ENCODE data around the gene KIR3DL1.
"Not testable (repeated sequence)": the region's sequence is repeated elsewhere in the genome, so short reads cannot be mapped to it uniquely, and the experiment has no call there.

The KIR3DL1 gene

DNA sequence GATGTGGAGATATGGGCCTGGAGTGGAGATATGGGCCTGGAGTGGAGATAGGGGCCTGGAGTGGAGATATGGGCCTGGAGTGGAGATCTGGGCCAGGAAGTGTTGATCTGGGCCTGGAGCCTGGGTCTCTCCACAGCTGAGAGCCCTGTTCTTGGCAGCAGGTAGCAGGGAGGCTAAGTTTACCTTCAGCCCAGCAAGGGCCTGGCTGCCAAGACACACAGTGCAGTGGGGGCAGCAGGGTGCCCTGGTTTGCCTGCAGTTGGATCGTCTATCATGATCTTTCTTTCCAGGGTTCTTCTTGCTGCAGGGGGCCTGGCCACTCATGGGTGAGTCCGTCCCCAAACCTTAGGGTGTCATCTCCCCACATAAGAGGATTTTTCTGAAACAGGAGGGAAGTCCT lies 34.7 kb downstream of the KIR3DL1 start:
- TF ChIP-seq, protein P1, sequence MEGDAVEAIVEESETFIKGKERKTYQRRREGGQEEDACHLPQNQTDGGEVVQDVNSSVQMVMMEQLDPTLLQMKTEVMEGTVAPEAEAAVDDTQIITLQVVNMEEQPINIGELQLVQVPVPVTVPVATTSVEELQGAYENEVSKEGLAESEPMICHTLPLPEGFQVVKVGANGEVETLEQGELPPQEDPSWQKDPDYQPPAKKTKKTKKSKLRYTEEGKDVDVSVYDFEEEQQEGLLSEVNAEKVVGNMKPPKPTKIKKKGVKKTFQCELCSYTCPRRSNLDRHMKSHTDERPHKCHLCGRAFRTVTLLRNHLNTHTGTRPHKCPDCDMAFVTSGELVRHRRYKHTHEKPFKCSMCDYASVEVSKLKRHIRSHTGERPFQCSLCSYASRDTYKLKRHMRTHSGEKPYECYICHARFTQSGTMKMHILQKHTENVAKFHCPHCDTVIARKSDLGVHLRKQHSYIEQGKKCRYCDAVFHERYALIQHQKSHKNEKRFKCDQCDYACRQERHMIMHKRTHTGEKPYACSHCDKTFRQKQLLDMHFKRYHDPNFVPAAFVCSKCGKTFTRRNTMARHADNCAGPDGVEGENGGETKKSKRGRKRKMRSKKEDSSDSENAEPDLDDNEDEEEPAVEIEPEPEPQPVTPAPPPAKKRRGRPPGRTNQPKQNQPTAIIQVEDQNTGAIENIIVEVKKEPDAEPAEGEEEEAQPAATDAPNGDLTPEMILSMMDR (IDR thresholded peaks at IDR 0.05; ENCODE audit: low read depth, low read length, missing control alignments): no peak
- H3K4me3 ChIP-seq (replicated peaks; ENCODE audit: low read depth, low read length): no peak overlapping the region
- no peak for DNase-seq (ENCODE audit: extremely low read depth, low read depth)

DNA sequence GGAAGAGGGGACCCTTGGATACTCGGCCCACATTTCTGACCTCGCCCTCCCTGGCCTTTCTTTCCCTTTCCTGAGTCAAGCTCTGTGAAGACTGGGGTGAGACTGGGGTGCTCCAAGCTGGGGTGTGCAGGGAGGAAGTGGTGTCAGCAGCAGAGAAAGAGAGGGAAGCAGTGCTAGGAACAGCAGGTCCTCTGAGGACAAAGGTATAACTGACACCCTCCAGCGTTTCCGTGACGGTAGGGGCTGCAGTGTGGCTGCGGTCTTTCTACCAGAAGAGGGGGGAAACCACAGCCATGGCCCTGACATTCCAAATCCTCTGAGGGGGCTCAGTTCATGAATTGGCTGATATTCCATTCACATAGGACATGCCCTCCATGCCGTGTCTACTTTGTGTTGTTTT lies 35.1 kb downstream of the KIR3DL1 start:
- no peak for DNase-seq (ENCODE audit: extremely low read depth, low read depth)
- H3K4me3 ChIP-seq (replicated peaks; ENCODE audit: low read depth, low read length): no peak overlapping the region
- TF ChIP-seq, protein P1 (IDR thresholded peaks at IDR 0.05; ENCODE audit: low read depth, low read length, missing control alignments): no peak

DNA sequence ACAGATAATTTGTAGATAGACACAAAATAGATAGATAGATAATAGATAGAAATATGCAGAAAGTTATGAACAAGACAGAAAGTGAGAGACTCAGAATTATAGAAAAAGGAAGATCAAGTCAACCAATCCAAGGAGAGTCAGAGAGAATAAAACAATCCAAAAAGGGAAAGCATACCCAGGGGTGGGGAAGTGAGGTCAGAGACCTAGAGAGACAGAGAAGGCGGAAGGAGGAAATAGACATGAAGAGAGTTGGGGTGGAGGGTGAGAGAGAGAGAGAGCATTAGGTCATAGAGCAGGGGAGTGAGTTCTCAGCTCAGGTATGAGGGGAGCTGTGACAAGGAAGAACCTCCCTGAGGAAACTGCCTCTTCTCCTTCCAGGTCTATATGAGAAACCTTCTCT lies 39.0 kb downstream of the KIR3DL1 start:
- DNase-seq (ENCODE audit: extremely low read depth, low read depth); H3K4me3 ChIP-seq (replicated peaks; ENCODE audit: low read depth, low read length): not testable (repeated sequence)

DNA sequence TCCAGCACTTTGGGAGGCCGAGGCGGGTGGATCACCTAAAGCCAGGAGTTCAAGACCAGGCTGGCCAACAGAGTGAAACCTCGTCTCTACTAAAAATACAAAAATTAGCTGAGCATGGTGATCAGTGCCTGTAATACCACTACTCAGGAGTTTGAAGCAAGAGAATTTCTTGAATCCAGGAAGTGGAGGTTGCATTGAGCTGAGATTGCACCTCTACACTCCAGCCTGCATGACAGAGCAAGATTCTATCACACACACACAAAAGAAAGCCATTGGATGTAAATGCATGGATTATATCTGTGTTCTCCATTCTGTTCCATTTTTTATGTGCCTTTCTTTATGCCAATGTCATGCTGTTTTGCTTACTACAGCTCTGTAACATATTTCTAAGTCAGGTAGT lies 42.2 kb downstream of the KIR3DL1 start:
- H3K4me3 ChIP-seq (replicated peaks; ENCODE audit: low read depth, low read length); DNase-seq (ENCODE audit: extremely low read depth, low read depth): not testable (repeated sequence)

DNA sequence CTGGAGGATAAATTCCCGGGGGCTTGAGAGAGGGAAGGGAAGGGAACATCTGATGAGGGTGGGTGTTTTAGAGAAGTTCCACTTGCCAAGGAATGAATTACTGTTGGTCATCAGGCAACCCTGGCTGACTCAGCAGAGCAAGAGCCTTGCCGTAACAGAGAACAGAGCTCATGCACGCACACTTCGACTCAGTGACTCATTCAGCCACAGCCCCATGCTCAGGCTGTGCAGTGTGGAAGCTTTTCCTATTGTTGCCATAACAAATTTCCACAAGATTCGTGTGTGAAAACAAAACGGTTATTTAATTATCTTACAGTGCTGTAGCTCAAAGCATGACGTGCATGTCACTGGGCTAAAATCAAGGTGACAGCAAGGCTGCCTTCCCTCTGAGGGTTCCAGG lies 43.2 kb downstream of the KIR3DL1 start:
- DNase-seq (ENCODE audit: extremely low read depth, low read depth); H3K4me3 ChIP-seq (replicated peaks; ENCODE audit: low read depth, low read length): not testable (repeated sequence)

DNA sequence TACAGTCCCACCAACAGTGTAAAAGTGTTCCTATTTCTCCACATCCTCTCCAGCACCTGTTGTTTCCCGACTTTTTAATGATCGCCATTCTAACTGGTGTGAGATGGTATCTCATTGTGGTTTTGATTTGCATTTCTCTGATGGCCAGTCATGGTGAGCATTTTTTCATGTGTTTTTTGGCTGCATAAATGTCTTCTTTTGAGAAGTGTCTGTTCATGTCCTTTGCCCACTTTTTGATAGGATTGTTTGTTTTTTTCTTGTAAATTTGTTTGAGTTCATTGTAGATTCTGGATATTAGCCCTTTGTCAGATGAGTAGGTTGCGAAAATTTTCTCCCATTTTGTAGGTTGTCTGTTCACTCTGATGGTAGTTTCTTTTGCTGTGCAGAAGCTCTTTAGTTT lies 47.2 kb downstream of the KIR3DL1 start:
- not testable (repeated sequence) for DNase-seq (ENCODE audit: extremely low read depth, low read depth); H3K4me3 ChIP-seq (replicated peaks; ENCODE audit: low read depth, low read length)

DNA sequence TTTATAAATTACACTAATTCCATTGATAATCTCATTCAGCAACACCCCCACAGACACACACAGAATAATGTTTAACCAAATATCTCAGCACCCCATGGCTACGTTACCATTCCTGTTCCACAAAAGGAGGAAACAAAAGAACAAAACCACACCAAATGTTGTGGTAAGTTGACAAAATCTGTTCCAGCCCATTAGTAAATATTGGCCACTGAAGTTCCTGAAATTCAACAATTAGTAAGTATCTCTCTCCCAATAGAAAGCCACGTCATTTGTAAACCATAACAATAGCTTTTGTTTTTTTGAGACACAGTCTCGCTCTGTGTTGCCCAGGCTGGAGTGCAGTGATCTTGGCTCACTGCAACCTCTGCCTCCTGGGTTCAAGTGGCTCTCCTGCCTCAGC lies 55.4 kb downstream of the KIR3DL1 start:
- H3K4me3 ChIP-seq (replicated peaks; ENCODE audit: low read depth, low read length): no peak overlapping the region
- DNase-seq (ENCODE audit: extremely low read depth, low read depth): no peak
- TF ChIP-seq, protein P1 (IDR thresholded peaks at IDR 0.05; ENCODE audit: low read depth, low read length, missing control alignments): no peak

DNA sequence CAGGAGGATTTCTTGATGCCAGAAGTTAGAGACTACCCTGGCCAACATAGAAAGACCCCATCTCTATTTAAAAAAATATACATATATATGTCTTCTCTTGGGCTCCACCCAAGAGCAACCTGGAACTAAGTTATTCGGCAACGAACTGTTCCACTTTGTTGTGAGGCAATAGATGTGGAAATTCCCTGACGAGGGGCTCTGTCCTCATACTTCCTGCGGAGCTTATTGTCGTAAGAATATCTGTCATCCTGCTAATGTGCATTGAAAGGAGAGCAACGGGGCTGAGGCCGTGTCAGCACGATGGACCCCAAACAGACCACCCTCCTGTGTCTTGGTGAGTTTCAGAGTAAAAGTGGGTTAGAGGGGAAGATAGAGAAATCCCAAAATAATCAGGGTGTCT lies 57.7 kb downstream of the KIR3DL1 start, which contains the start of gene FCAR:
Gene FCAR (plus strand): TSS at position 246 of the 400 bp plus-strand sequence. CDS start 55 bp downstream, at position 301.
- H3K4me3 ChIP-seq (replicated peaks; ENCODE audit: low read depth, low read length): no peak within 1 kb of the TSS
- TF ChIP-seq, protein P1 (IDR thresholded peaks at IDR 0.05; ENCODE audit: low read depth, low read length, missing control alignments): no peak
- no peak for DNase-seq (ENCODE audit: extremely low read depth, low read depth)

DNA sequence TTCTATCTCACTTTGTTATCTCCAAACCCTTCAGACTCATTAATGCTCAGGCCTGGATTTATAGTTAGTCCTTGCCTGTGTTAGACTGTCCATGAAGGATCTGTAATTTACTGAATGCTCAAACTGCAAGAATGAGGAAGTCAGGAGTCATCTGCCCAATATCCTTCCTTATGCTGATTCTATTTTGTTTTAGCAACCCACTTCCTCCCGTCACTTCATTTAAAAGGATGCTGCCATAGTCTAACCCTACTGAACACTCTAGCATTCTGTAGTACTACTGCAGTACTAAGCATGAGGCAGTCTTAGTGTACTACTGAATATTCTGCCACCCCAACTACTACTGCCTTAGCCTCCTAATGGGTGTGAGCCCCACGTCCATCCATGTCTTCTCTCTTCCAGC lies 59.2 kb downstream of the KIR3DL1 start:
- TF ChIP-seq, protein P1 (IDR thresholded peaks at IDR 0.05; ENCODE audit: low read depth, low read length, missing control alignments): no peak
- no peak overlapping the region for H3K4me3 ChIP-seq (replicated peaks; ENCODE audit: low read depth, low read length)
- DNase-seq (ENCODE audit: extremely low read depth, low read depth): no peak
